GM20431 (cell line): ENCODE results near the gene HDAC7.

Source experiments
- in situ Hi-C: fragments of 300-500 bp; cut with MseI, MboI; formaldehyde crosslinking; loops from one replicate; pipeline ENCODE4 v1.15.0; 2020; ENCODE audit warnings: low sequenced_read_pairs; ENCODE audit not compliant: unreplicated experiment

Gene HDAC7

DNA sequence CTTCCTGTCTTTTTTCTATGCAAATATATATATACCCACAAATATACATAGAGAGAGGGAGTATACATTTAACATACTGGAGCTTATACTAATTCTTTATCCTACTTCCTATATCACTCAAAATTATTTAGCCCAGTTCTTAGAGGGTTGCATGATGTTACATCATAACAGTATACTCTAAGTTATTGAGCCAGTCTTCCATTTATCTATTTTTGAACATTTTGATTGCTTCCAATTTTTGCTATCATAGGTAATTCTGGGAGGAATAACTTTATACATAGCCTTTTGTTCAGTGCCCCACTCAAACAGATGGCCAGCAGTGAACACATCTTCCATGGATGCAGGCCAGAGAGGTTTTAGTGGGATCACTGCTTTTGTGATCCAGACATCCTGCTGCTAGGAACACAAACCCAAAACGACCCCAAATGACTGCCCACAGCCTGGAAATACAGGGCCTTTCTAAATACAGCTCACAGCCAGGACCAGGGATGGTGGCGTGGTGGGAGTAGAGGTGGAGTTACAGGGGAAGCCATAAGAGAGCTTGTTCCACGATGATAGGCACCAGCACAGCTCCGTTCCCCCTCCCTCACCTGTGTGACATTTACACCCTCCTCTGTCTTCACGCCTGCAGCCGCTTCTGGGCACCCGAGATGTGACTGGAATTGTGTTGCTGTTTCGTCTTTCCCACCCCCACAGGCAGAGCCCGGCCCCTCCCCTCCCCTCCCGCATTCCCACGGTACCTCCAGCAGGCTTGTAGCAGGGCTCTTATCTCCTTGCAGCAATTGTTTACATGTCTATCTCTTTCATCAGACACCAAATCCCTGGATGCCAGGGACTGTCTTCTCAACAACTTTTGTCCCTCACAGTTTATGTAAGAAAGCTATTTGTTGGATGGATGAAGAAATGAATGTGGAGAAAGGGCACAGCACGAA lies 30.7 kb upstream of the HDAC7 start:
- in situ Hi-C loops = no loop called here

DNA sequence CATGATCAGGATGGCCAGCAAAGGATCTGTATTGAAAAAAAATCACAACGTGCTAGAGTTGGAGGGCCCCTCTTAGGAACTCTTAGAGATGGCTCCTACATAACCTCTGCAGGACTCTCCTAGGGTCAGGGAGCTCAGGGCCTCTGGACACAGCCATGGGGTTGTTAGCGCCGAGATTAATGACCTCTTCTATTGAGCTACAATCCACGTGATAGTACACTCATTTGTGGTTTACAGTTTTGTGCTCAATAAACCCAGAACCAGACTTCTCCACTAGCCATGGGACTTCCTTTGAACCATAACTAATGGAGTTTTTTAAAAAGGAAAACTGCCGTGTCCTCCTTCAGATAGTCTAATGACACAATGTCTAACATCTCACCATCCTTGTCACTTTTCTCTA lies 29.6 kb upstream of the HDAC7 start:
- in situ Hi-C loops = no loop called here

DNA sequence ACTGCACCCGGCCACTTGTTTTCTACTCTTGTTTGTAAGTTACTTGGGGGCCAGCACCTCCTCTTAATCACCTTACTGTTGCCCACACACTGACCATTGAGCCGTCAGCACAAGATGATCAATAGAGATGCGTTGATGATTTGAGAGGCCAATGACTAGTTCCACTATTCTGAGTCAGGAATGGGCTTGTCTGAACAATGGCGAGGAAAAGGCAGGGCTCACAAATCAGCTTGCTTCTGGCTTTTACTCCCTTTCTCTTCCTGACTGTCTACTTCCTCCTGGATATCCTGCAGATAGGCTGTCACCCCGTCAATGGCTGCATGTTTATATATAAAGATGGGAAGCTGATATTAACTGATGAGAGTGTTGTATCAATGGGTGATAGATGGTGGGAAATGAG lies 29.1 kb upstream of the HDAC7 start:
- in situ Hi-C loops = no loop called here

DNA sequence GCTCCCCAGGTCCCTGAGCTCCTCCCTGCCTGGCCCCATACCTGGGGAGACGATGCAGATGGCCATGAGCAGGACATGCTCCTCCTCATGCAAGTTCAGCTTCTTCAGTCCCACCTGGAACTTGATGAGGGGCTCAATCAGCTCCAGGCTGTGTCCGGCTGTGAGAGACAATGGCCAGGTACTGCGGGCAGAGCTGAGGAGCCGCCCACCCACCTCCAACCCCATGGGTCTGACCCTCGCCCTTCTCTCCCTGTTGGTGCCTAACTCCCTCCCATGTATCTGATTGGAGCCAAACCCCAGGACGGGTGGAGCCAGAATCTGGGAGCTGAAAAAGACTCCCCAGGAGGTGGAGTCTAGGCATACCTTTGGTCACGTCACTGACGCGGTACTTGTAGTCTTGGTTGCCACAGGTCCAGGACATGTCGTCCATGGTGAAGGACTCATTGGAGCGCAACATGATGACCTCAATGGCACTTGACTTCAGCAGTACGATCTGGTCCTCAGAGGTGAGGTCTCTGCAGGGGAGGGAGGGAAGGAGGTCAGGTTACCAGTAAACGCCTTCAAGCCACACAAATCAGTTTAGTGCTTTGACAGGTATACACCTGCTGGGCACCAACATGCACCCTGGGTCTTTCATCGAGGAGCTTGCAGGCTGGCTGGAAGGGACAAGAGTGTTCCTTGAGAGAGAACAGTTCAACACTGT lies 26.7 kb upstream of the HDAC7 start:
- in situ Hi-C loops = no loop called here

DNA sequence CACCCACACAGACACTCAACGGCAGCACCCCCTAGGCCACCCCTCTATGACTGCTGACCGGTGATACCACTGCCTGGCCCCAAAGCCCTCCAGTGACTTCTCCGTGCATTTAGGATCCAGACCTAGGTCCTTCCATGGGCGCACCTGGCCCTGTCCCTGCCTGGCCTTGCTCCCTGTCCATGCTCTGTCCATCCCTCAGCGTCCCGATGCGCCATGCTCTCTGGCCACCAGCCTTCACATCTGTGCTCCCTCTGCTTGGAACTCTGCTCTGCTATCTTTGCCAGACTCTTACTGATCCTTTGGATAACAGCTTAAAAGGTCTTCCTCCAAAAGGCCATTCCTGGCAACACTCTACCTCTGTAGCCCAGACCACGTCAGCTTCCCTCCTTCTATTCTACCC lies 25.4 kb upstream of the HDAC7 start:
- in situ Hi-C loops = no loop called here

DNA sequence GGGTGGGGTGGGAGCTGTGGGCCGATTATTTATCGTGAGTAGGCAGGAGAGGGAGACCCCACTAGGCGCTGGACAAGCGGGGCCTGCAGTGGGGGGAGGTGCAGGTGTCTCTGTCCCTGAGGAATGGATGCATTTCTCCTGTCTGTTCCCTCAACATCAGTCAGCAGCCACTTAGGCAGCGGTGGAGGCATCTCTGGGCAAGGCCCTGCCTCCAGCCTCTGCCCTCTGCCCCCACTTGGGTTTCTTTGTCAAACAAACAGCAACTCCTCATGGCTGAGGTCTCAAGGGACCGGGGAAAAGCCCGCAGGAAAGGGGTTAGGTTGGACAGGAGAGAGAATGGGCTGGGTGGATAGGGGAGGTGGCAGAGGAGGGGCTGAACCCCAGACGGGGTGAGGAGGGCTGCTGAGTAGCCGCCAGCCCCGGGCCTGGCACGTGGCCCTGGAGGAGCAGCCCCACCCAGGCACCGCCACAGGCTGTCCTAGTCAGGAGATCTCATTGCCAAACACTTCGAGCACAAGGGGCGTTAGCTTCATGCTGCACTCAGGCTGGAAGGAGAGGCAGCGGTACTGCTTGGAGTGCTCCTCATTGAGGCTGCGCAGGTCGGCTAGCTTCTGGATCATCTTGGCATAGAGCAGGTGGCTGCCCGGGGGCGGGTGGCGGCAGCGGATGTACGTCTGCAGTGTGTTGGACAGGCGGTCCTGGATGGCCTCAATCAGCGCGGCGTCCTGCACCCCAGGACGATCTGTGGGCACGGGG lies 24.7 kb upstream of the HDAC7 start:
- in situ Hi-C loops = loop anchor here (5.0 kb wide), 1 partner anchor 57 kb away; no protein-coding TSS in a partner anchor

DNA sequence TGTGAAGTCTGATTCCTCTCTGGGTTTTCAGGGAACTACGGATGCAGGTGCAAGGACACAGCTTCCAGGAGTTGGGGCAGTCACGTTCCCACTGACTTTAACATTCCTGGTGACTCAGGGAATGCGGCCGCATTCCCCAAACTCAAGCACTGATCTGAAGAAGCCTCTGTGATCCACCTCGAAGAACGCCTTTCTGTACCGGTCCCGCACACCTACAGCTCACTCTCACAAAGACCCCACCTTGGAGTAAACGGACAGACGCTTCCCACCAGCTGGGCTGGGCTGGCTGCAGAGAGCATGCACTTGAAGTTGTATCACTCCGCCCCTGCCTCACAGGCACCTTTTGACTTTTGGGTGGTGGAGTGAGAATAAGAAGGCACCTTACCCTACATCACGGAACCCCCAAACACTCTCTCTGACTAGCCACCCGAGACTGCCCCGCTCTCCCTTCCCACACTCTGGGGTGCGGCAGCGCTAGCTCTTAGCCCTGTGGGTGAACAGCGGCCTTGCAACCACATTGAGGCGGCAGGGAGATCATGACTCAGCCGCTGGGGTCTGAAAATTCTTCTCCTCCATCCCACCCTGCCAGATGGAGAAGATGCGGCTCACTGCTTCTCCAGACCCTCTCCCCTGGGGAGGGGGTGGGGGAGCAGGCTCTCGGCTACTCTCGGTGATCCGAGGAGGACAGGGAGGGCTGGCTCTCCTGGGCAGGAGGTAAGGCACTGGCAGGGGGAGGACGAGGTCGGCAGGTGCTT lies 23.7 kb upstream of the HDAC7 start:
- in situ Hi-C loops = loop anchor here (5.0 kb wide), 1 partner anchor 56 kb away; no protein-coding TSS in a partner anchor

DNA sequence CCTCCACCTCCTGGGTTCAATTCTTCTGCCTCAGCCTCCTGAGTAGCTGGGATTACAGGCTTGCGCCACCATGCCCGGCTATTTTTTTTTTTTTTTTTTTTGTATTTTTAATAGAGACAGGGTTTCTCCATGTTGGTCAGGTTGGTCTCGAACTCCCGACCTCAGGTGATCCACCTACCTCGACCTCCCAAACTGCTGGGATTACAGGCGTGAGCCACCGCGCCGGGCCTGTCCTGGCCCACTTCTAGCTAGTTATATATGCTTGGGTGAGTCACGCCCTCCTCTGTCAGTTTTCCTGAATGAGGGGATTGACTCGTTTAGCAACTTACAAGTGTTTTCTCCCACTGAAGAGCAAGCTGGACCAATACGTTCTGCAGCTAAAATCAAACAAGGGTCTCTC lies 22.8 kb upstream of the HDAC7 start:
- in situ Hi-C loops = loop anchor here (5.0 kb wide), 1 partner anchor 55 kb away; no protein-coding TSS in a partner anchor

DNA sequence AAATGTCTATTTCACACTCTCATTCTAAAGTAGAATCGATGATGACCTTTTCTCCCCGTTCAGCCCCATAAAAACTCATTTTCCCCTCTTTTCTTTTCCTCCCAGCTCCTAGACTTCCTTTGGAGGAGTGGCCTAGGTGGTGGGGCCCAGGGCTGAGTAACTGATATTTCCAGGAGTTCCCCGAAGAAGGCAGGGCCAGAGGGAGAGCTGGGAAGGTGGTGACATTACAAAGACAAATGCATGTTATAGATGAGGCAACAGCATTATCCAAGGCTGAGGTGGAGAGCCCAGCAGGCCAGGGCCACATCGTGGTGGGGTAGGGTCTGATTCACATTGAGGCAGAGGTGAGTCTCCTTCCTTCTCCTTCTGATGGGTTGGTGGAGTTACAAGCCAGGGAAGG lies 22.2 kb upstream of the HDAC7 start:
- in situ Hi-C loops = loop anchor here (5.0 kb wide), 1 partner anchor 55 kb away; no protein-coding TSS in a partner anchor

DNA sequence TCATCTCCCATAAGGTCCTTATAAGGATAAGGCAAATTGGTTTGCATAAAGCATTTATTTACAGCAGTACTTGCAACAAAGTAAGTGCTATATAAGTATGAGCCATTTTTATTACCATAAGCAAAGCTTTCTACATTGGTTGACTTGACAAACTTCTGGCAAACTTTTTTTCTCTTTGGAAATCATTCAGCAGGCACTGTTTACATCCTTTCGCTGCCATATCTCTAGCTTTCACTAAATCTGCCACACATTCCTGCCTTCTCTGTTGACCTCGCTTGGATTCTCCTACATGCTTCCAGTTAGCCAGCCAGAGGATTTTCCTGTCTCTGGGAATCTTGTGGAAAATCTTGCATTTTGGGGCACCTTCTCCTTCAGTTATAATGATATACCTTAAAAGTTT lies 21.8 kb upstream of the HDAC7 start:
- in situ Hi-C loops = loop anchor here (5.0 kb wide), 1 partner anchor 54 kb away; no protein-coding TSS in a partner anchor

DNA sequence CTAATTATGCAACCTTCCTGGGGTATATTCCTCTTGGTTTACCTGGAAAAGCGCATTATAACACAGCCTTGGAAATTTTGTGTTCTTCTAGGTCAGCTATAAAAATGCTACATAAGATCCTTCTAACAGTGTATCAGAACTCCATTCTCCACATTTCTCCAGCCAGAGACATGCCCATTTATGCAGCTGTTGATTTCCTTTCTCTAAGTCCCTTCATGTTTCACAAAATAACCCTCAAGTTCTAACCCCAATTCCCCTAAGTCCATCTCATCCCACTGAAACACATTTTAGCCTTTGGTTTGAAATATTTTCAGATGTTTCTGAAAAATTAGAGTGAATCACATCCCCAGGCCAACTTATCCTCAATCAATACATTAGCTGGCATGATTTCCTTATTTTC lies 20.9 kb upstream of the HDAC7 start:
- in situ Hi-C loops = loop anchor here (5.0 kb wide), 1 partner anchor 53 kb away; no protein-coding TSS in a partner anchor

DNA sequence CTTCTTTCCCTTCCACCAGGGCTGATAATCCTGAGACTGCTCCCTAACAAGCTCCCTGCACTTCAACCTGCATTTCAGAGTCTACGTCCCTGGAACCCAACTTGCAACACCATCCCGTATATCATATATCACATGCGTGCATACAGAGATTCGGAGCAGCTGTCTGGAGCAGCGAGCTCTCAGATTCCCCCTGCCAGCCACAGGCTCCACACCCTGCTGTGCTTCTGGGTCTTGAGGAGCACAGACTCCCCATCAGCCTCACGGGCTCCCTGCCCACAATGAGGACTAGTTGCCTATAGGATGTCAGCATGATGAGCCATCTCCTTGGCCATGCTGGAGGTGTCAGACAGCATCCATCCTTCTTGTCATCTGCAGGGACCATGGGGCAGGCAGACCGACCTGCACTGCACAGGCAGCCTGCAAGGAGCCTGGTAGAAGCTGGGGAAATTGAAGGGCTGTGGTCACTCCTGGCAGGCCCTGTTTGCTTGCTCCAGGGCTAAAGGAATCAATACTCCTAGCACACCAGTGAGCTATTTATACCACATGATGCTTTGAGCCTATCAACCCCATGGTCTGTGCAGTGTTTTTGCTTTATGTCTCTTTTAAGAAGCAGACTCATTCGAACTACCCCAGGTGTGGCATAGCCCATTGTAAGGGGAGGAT lies 19.6 kb upstream of the HDAC7 start:
- in situ Hi-C loops = no loop called here

DNA sequence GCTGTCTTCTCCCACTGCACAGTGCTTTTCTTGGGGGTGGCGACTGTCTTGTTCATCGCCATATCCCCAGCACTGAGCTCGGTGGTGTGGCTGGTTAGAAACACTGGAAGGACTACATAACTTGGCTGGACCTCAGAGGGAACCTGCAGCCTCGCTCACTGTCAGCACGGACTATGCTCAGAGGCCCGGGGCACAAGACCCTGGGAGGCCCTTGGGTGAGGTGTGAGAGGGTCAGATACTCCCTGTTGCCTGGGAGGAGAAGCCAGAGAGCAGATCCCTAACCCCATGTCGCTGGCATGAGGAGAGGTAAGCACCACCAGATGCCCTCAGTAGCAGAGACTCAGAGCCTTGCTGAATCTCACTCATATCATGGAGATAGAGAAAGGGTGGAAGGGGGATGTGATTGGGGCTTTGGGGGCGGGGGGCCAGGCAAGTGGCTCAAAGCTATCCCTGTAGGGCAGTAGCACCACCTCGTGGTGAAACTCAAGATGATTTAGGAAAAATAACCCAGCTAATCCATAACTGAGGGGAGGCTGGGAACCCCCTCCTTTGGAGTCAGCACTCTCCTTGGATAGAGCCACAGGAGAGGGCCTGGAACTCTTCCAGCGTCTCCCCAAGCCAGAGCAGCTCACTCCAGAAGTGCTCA lies 18.7 kb upstream of the HDAC7 start:
- in situ Hi-C loops = no loop called here

DNA sequence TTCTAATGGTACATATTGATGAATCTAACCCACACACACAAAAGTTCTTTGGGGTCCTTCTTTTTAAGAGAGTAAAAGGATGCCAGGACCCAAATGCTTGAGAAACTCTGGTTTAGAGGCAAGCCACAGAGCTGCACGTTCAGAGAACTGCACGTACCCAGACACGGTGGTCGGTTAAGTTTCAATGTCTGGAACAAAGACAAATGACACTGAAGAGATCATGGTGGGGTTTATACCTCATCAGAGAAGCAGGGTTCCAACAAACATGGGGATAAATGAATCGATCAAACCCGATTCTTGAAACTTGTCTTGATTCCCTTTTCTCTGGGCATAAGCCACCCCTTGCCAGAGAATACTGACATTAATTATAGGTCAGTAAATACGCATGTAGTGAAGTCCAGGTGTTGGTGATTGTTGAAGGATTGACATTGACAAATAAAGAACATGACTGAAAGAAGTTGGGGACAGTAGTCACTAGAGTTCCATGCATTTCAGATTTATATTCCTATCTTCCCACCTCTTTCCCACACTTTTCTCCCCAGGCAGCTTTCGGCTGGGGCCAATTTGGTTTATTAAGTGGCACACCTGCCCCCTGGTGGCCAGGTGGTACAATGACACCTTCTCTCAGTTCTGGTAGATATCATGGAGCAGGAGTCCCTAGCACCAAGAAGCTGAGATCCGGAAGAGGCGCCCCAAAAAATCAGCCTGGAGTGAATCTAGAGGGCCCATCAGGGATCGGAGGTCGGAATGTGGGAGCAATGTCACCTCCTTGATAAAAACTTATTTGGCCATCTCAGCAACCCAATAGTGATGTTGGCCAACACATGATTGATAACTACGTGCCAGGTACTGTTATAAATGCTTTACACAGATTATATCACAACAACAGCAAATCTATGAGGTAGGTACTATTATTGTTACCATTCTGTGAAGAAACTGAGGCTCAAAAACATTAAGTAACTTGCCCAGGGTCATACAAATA lies 17.8 kb upstream of the HDAC7 start:
- in situ Hi-C loops = no loop called here

DNA sequence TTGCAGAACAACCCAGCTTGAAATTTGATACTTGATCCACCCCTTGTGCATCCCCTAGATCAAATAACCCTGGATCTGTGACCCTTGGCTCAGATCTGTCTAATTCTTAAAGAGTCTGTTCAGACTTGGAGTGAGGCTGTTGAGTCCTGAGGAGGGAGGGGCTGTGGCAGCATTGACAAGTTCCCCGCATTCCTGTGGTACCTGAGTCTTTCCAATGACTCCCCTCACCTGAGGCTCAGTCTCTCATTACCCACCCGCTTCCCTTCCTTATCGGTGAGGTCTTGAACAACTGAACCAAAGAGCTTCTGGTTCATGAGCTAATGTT lies 16.1 kb upstream of the HDAC7 start:
- in situ Hi-C loops = no loop called here

DNA sequence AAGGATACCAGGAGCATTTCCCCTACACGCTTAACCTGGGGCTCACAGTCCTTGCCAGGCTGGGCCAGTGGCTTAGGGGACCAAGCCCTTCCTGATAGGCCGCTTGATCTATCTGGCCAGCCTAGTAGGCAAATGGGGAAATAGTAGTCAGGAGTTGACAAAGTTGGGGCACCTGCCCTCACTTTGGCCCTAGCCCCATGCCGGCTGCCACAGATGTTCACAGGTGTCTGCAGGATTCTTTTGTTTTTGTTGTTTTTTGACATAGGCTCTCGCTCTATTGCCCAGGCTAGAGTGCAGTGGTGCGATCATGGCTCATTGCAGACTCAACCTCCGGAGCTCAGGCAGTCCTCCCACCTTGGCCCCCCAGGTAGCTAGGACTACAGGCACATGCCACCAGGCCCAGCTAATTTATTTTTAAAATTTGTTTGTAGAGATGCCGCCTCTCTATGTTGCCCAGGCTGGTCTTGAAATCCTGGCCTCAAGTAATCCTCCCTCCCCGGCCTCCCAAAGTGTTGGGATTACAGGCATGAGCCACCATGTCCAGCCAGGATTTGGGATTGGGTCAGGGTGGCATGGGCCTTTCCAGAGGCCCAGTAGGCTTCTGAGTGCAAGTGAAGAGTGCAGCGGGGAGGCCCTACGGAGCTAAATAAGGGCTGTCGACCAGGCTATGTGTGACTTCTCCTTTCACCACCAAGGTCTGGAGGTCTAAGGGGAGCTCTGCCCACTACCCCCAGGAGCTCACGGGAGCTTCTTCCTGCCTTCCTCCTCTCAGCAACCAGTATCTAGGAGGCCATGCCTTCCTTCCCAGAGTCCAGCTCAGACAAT lies 15.5 kb upstream of the HDAC7 start:
- in situ Hi-C loops = no loop called here
